AG09309 (cell line): Measurements from ENCODE around the gene ATXN7L1.

Source experiments
- DNase-seq: peaks from one replicate; pipeline ENCODE4 v3.0.0-alpha.2; 2010; ENCODE audit warnings: low read depth
- H3K4me3 ChIP-seq: 2 replicates; pipeline ENCODE4 v1.5.1; 2011; ENCODE audit warnings: mild to moderate bottlenecking, low read depth, low read length, moderate library complexity; ENCODE audit not compliant: control insufficient read depth
- CTCF ChIP-seq: IDR thresholded peaks from 2 replicates; pipeline ENCODE4 v1.5.1; 2011; ENCODE audit warnings: mild to moderate bottlenecking, low read depth, low read length, inconsistent platforms; ENCODE audit not compliant: insufficient read depth, control insufficient read depth; ENCODE audit errors: missing control alignments

ATXN7L1 gene

GRCh38 chr7:105815576-105815975 lies 60.8 kb downstream of the ATXN7L1 start:
- H3K4me3 ChIP-seq = no peak overlapping the region
- no peak for TF ChIP-seq CTCF
- no peak for DNase-seq

DNA sequence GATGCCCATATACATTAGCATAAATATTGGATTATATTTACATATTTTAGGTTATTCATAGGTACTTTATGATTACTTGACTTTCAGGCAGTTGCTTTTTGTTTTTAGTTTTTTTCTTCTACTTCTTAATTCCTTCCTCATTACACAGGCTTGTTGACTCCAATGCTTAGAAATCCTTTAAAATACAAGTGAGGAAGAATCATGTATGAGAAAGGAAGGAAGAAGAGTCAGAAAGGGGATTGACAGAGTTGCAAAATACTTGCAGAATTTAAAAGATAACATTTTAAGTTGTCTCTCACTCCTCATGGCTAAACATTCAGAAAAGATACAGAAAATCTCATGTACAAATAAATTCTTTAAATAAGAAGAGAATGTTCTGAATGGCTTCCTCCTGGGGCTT lies 61.9 kb downstream of the ATXN7L1 start:
- H3K4me3 ChIP-seq = no peak overlapping the region
- no peak for DNase-seq
- no peak for TF ChIP-seq CTCF

GRCh38 chr7:105811189-105811847 lies 65.1 kb downstream of the ATXN7L1 start:
- no peak for DNase-seq
- no peak for TF ChIP-seq CTCF
- H3K4me3 ChIP-seq = no peak overlapping the region

DNA sequence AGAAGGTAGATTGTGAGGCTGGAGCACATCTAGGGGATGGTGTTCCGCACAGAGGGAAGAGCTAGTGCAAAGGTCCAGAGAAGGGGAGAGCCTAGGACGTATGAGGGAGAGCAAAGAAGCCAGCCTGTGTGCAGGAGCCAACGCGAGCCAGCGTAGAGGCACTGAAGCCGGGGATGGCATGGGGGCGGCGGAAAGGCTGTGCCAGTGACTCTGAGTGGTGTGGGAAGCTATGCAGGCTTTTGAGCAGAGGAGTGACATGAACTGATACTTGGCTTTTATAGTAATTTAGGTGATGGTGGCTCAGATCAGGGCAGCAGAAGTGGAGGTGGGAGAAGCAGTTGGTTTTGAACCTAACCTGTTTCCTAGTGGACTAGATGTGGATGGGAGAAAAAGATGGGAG lies 65.8 kb downstream of the ATXN7L1 start:
- H3K4me3 ChIP-seq = no peak overlapping the region
- no peak for TF ChIP-seq CTCF
- DNase-seq = no peak

DNA sequence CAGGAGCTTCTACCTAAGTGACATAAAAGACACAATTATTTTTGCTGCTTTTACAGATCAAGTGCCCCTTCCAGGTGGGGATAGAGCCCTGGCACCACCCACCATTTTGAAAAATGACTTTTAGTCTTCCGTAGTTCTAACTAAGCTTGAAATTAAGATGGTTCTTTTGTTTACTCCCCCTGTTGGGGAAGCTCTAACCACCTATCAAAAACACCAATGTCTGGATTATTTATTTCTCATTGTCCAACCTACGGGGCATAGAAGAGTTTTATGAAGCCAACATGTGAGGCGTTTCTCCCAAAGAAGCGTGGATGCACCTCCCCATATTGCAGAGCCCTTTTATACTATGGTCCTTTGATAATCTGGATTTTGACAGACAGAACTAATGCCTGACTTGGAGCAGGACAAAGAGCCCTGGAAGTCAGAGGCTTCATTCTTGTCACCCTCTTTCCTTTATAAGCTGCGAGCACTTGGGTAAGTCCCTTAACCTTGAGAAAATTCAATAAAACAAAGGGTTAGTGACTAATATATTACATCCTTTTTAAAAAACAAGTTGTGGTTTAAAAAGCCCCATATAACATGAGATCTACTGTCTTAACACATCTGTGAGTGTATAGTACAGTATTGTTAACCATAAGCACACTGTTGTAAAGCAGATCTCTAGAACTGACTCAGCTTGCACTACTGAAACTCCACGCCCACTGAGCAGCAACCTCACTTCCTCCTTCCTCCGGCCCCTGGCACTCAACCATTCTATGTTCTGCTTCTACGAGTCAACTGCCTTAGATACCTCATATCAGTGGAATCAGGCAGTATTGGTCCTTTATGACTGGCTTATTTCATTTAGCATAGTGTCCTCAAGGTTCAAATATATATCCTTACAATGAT lies 67.5 kb downstream of the ATXN7L1 start:
- H3K4me3 ChIP-seq = no peak overlapping the region
- no peak for DNase-seq

GRCh38 chr7:105808209-105808608 lies 68.2 kb downstream of the ATXN7L1 start:
- no peak for DNase-seq
- H3K4me3 ChIP-seq = no peak overlapping the region
- no peak for TF ChIP-seq CTCF

More for the DNA sequence above, 67.5 kb downstream of the ATXN7L1 start:
- TF ChIP-seq CTCF = no peak

GRCh38 chr7:105807448-105807762 lies 69.0 kb downstream of the ATXN7L1 start:
- no peak overlapping the region for H3K4me3 ChIP-seq
- DNase-seq = no peak
- no peak for TF ChIP-seq CTCF
